HepG2 (cell line): Measurements from ENCODE around the gene MIF. TPM values are rescaled to one million over a fixed set of nuclear protein-coding genes. Genes with fewer than 3 reads are reported as not detected.

Experiments used
- ATAC-seq: fragments of 200-7000 bp; cut with Tn5 transposase; 3 replicates; pipeline ENCODE4 v1.9.1; 2020; ENCODE audit warnings: mild to moderate bottlenecking, moderate library complexity
- BruUV-seq: library from RNA; stranded (reverse); fragments of 400-500 nt; replicated peaks from 2 replicates; lab custom pipeline; 2021; lab: Mats Ljungman, UMichigan
- CTCF ChIA-PET: fragments of 300-600 bp; formaldehyde crosslinking; extraction: SDS; loops from one replicate; lab custom pipeline; 2021; ENCODE audit warnings: low total read pairs, inconsistent platforms, low intra/inter-chr PET ratio; lab: Yijun Ruan, JAX
- POLR2A ChIA-PET: fragments of 350-600 bp; sonication (Branson Sonifier 250); formaldehyde crosslinking; loops from one replicate; lab custom pipeline; 2020; ENCODE audit warnings: antibody characterized with exemption, inconsistent platforms; lab: Yijun Ruan, JAX
- DNase-seq: peaks from one replicate; pipeline ENCODE4 v3.0.0-alpha.2; 2015; ENCODE audit warnings: low spot score
- FAIRE-seq: peaks from 3 replicates; lab custom pipeline; 2011; peaks lifted over from hg19 to GRCh38; lab: Jason Lieb, UNC
- H2AFZ ChIP-seq: one replicate; pipeline ENCODE4 v1.6.1; 2011; ENCODE audit warnings: low read length, inconsistent platforms
- H3K27ac ChIP-seq: fragments of 300-600 bp; 3 replicates; pipeline ENCODE4 v1.8.0; 2011; ENCODE audit warnings: mixed run types, mild to moderate bottlenecking, mixed read lengths, low read length, inconsistent platforms; ENCODE audit not compliant: insufficient read depth; ENCODE audit errors: extremely low read length
- H3K27me3 ChIP-seq, 2 experiments: fragments of 200-600 bp in 1 of 2; 2 replicates in 1 of 2; 3 replicates in 1 of 2; pipeline versions ENCODE4 v1.6.0 to v1.8.0; 2011; ENCODE audit warnings: low read length in 2 of 2, mild to moderate bottlenecking in 2 of 2, moderate library complexity in 2 of 2, inconsistent platforms in 1 of 2; ENCODE audit not compliant: insufficient read depth in 2 of 2, control insufficient read depth in 1 of 2
- H3K36me3 ChIP-seq, 2 experiments: fragments of 200-600 bp in 1 of 2; replicated peaks in 1 of 2; 2 replicates in 1 of 2; 3 replicates in 1 of 2; pipeline versions ENCODE4 v1.5.1 to v1.8.0; 2011; ENCODE audit warnings: low read length in 2 of 2, inconsistent platforms in 1 of 2; ENCODE audit not compliant: insufficient read depth in 2 of 2, control insufficient read depth in 1 of 2
- H3K4me1 ChIP-seq: 2 replicates; pipeline ENCODE4 v1.5.1; 2012; ENCODE audit warnings: low read length, inconsistent platforms; ENCODE audit not compliant: insufficient read depth
- H3K4me2 ChIP-seq: 2 replicates; pipeline ENCODE4 v1.6.0; 2011; ENCODE audit warnings: low read depth, low read length, inconsistent platforms
- H3K4me3 ChIP-seq, 3 experiments: fragments of 200-600 bp in 1 of 3; sonication (generic), shearing (Covaris generic) in 1 of 3; replicated peaks in 1 of 3; 2 replicates each; pipeline ENCODE4 v1.5.1; 2011 to 2016; ENCODE audit warnings: low read length in 3 of 3, inconsistent platforms in 2 of 3, low read depth in 2 of 3, mild to moderate bottlenecking in 2 of 3, control low read depth in 1 of 3, mixed read lengths in 1 of 3; ENCODE audit not compliant: insufficient read depth in 1 of 3
- H3K79me2 ChIP-seq: one replicate; pipeline ENCODE4 v1.6.1; 2011; ENCODE audit warnings: low read length, inconsistent platforms; ENCODE audit not compliant: insufficient read depth
- H3K9ac ChIP-seq: 2 replicates; pipeline ENCODE4 v1.6.0; 2011; ENCODE audit warnings: mild to moderate bottlenecking, low read depth, low read length, inconsistent platforms; ENCODE audit not compliant: insufficient read depth
- H3K9me3 ChIP-seq: 2 replicates; pipeline ENCODE4 v1.5.1; 2012; ENCODE audit warnings: mild to moderate bottlenecking, low read length
- H4K20me1 ChIP-seq: 2 replicates; pipeline ENCODE4 v1.6.0; 2011; ENCODE audit warnings: inconsistent platforms, mild to moderate bottlenecking, low read length, moderate library complexity; ENCODE audit not compliant: insufficient read depth
- CC2D1A ChIP-seq: sonication (generic); formaldehyde crosslinking; IDR thresholded peaks from 2 replicates; pipeline ENCODE4 v1.8.1; 2023; ENCODE audit warnings: mild to moderate bottlenecking, missing genetic modification reagents
- NCOA2 ChIP-seq: sonication (generic); formaldehyde crosslinking; IDR thresholded peaks from 2 replicates; pipeline ENCODE4 v1.8.0; 2022; ENCODE audit warnings: inconsistent platforms
- SNRNP70 ChIP-seq: fragments of 200-400 bp; formaldehyde crosslinking; IDR thresholded peaks from 2 replicates; pipeline ENCODE4 v1.6.1; 2017; ENCODE audit warnings: mild to moderate bottlenecking, low read depth, low read length, moderate library complexity
- ZC3H13 ChIP-seq: sonication (generic); formaldehyde crosslinking; IDR thresholded peaks from 2 replicates; pipeline ENCODE4 v1.8.1; 2023; ENCODE audit warnings: mild to moderate bottlenecking, missing genetic modification reagents, moderate library complexity
- ZFP36L2 ChIP-seq: sonication (generic); formaldehyde crosslinking; IDR thresholded peaks from 2 replicates; pipeline ENCODE4 v1.4.0; 2020; ENCODE audit warnings: missing genetic modification reagents
- ZIK1 ChIP-seq: sonication (generic); formaldehyde crosslinking; IDR thresholded peaks from 2 replicates; pipeline ENCODE4 v1.5.0; 2020; ENCODE audit warnings: mild to moderate bottlenecking, low read depth, missing genetic modification reagents, borderline replicate concordance
- ZNF564 ChIP-seq: sonication (generic); formaldehyde crosslinking; IDR thresholded peaks from 2 replicates; pipeline ENCODE4 v1.8.1; 2023; ENCODE audit warnings: mild to moderate bottlenecking, missing genetic modification reagents
- ZNF720 ChIP-seq: sonication (generic); formaldehyde crosslinking; IDR thresholded peaks from 2 replicates; pipeline ENCODE4 v1.4.0; 2020; ENCODE audit warnings: missing genetic modification reagents
- ZNF780A ChIP-seq: sonication (generic); formaldehyde crosslinking; IDR thresholded peaks from 2 replicates; pipeline ENCODE4 v1.8.0; 2022; ENCODE audit warnings: mild to moderate bottlenecking, missing genetic modification reagents, moderate library complexity
- WGBS: methylation state at CpG from one replicate; pipeline ENCODE4 v1.1.6; 2017; ENCODE audit warnings: low lambda C conversion rate; 5-methylcytosine and 5-hydroxymethylcytosine counted together
- in situ Hi-C: cut with HindIII; loops from 2 replicates; pipeline ENCODE4 v1.10.0; 2017; ENCODE audit warnings: low pct_unique_long_range_greater_than_20kb; ENCODE audit not compliant: extremely low pct_ligation_motif_present
- intact Hi-C: fragments of 100-400 bp; cut with micrococcal nuclease; formaldehyde crosslinking; loops from one replicate; pipeline ENCODE4 v1.10.0; 2022; ENCODE audit not compliant: unreplicated experiment
- polyA plus RNA-seq, 8 experiments: library from polyadenylated mRNA; depleted of rRNA in 3 of 8; stranded (reverse) in 7 of 8; unstranded in 1 of 8; fragments of >200 nt; fragmentation: Illumina TruSeq in 4 of 8; extraction: Trizol in 4 of 8; gene quantifications; 2 replicates each; pipeline versions ENCODE4 v1.2.1 to v1.2.3, GENCODE V29; 2011 to 2016; ENCODE audit warnings: low read depth in 4 of 8, missing spikeins in 1 of 8, mixed read lengths in 1 of 8; ENCODE audit not compliant: insufficient read depth in 1 of 8
- total RNA-seq, 5 experiments: library from RNA; depleted of rRNA; stranded (reverse); fragments of >200 nt; fragmentation: Illumina TruSeq; extraction: Trizol; gene quantifications; 2 replicates each; pipeline ENCODE4 v1.2.3, GENCODE V29; 2016; ENCODE audit warnings: low read depth in 1 of 5
- TF ChIP-seq, protein P1 (sequence below): sonication (generic); formaldehyde crosslinking; conservative IDR thresholded peaks from 2 replicates; pipeline ENCODE4 v1.8.0; 2022; ENCODE audit warnings: mild to moderate bottlenecking, moderate library complexity, missing genetic modification reagents

Gene MIF
- total and polyA plus RNA-seq, 2 of the 13 experiments (the other 11 are each of a cell fraction or from before 2014, with no cell fraction given) = 634 to 675 TPM

DNA sequence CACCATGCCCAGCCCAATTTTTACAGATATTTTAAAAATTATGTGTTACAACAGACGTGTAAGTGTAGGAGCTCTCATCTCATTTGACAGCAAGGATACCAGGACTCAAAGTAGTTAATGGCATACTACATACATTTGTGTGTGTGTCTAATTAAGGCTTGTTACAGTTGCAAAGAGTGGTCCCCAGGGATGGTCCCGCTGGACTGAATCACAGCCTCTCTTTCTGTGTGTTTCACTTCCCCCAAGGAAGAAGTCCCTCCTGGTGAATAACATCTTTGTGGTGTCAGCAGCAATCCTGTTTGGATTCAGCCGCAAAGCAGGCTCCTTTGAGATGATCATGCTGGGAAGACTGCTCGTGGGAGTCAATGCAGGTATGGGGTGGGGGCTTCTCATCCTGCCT is 19.3 kb upstream of the MIF start (continued):
- TF ChIP-seq, protein P1, sequence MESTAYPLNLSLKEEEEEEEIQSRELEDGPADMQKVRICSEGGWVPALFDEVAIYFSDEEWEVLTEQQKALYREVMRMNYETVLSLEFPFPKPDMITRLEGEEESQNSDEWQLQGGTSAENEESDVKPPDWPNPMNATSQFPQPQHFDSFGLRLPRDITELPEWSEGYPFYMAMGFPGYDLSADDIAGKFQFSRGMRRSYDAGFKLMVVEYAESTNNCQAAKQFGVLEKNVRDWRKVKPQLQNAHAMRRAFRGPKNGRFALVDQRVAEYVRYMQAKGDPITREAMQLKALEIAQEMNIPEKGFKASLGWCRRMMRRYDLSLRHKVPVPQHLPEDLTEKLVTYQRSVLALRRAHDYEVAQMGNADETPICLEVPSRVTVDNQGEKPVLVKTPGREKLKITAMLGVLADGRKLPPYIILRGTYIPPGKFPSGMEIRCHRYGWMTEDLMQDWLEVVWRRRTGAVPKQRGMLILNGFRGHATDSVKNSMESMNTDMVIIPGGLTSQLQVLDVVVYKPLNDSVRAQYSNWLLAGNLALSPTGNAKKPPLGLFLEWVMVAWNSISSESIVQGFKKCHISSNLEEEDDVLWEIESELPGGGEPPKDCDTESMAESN (CRISPR knock-in tag) = no peak

GRCh38 chr22:23875801-23876200 is 18.4 kb upstream of the MIF start:
- BruUV-seq = no TSS peak
- H3K4me2 ChIP-seq = no peak overlapping the region
- TF ChIP-seq ZIK1 (CRISPR knock-in tag) (no peak), SNRNP70 (no peak), ZNF720 (CRISPR knock-in tag) (no peak), ZNF564 (CRISPR knock-in tag) (no peak), CC2D1A (no peak), ZNF780A (CRISPR knock-in tag) (no peak), NCOA2 (no peak), ZC3H13 (CRISPR knock-in tag) (no peak), ZFP36L2 (no peak)
- TF ChIP-seq, all 625 proteins: peak for 0
- H3K27ac ChIP-seq = no peak overlapping the region
- intact Hi-C loops (no loop called here), in situ Hi-C loops (no loop called here)
- H3K79me2 ChIP-seq = no peaks in the 10 kb centered on the region
- ChIA-PET CTCF (no interaction called here), POLR2A (interaction anchor here (1.0 kb wide), 1 partner anchor 18 kb away, joined by 3 read pairs; the partner anchor contains the start of gene SLC2A11)
- 100% methylated on average over 1 of the region's 2 CpGs for WGBS
- DNase-seq (no peak), ATAC-seq (no peak), FAIRE-seq (no peak)
- no peaks in the 10 kb centered on the region for H3K9me3 ChIP-seq
- no peaks in the 10 kb centered on the region for H3K27me3 ChIP-seq
- peaks cover 6% of the 10 kb centered on the region; the same call in 1 of the 2 replicates for H3K4me1 ChIP-seq
- no peak overlapping the region for H3K9ac ChIP-seq
- H2AFZ ChIP-seq = no peak overlapping the region
- no peak overlapping the region for H3K4me3 ChIP-seq
- H3K36me3 ChIP-seq = peaks cover 11 to 35% of the 10 kb centered on the region in 2 experiments; a peak in 4 of 5 replicates
- no peaks in the 10 kb centered on the region for H4K20me1 ChIP-seq
